H1 (cell line): ENCODE measurements around the gene RIMS1. TPM values are rescaled to one million over a fixed set of nuclear protein-coding genes. Genes with fewer than 3 reads are reported as not detected.

Experiments used
- CTCF ChIA-PET: fragments of 300-600 bp; sonication (Branson Sonifier 250); formaldehyde crosslinking; loops from one replicate; lab custom pipeline; 2021; ENCODE audit not compliant: partially characterized antibody; lab: Charles Lee
- POLR2A ChIA-PET: fragments of 300-600 bp; sonication (Branson Sonifier 250); formaldehyde crosslinking; loops from one replicate; lab custom pipeline; 2021; ENCODE audit warnings: inconsistent platforms; ENCODE audit not compliant: partially characterized antibody; lab: Charles Lee
- DNase-seq, 2 experiments: peaks; one replicate each; pipeline versions ENCODE4 v3.0.0 to v3.0.0-alpha.2; 2010 to 2022; ENCODE audit warnings: low spot score in 2 of 2, low read depth in 1 of 2, mixed read lengths in 1 of 2
- FAIRE-seq: peaks from 2 replicates; lab custom pipeline; 2011; peaks lifted over from hg19 to GRCh38; lab: Jason Lieb, UNC
- H2AFZ ChIP-seq: 2 replicates; pipeline ENCODE4 v1.8.1; 2012; ENCODE audit warnings: low read length, inconsistent platforms
- H2AK5ac ChIP-seq: 2 replicates; pipeline ENCODE4 v1.6.1; 2013; ENCODE audit warnings: low read depth, low read length
- H2BK120ac ChIP-seq: replicated peaks from 2 replicates; pipeline ENCODE3; 2013; ENCODE audit warnings: low read depth, low read length, inconsistent platforms
- H2BK12ac ChIP-seq: 2 replicates; pipeline ENCODE4 v1.6.1; 2013; ENCODE audit warnings: low read depth, low read length
- H2BK15ac ChIP-seq: 2 replicates; pipeline ENCODE4 v1.6.1; 2013; ENCODE audit warnings: low read length
- H2BK20ac ChIP-seq: 2 replicates; pipeline ENCODE4 v1.6.1; 2013; ENCODE audit warnings: low read length
- H2BK5ac ChIP-seq: 2 replicates; pipeline ENCODE4 v1.6.1; 2013; ENCODE audit warnings: low read depth, low read length
- H3K14ac ChIP-seq: 2 replicates; pipeline ENCODE4 v1.6.1; 2013; ENCODE audit warnings: inconsistent platforms; ENCODE audit not compliant: insufficient read length
- H3K18ac ChIP-seq: 2 replicates; pipeline ENCODE4 v1.6.1; 2013; ENCODE audit warnings: low read length; ENCODE audit errors: extremely low read depth
- H3K23ac ChIP-seq: 2 replicates; pipeline ENCODE4 v1.6.1; 2013; ENCODE audit warnings: inconsistent platforms; ENCODE audit not compliant: insufficient read length
- H3K23me2 ChIP-seq: 2 replicates; pipeline ENCODE4 v1.6.1; 2013; ENCODE audit warnings: low read depth, low read length
- H3K27ac ChIP-seq: 2 replicates; pipeline ENCODE4 v1.6.1; 2011; ENCODE audit warnings: low read depth, low read length, inconsistent platforms
- H3K27me3 ChIP-seq, 4 experiments: replicated peaks in 1 of 4; 1 replicate in 1 of 4; 2 replicates in 3 of 4; pipeline versions ENCODE4 v1.6.1 to v1.8.1; 2011 to 2013; ENCODE audit warnings: low read length in 3 of 4, mild to moderate bottlenecking in 3 of 4, inconsistent platforms in 2 of 4, mixed read lengths in 2 of 4, moderate library complexity in 1 of 4; ENCODE audit not compliant: control insufficient read depth in 3 of 4, insufficient read depth in 3 of 4; ENCODE audit errors: extremely low read depth in 1 of 4
- H3K36me3 ChIP-seq, 4 experiments: 2 replicates each; pipeline versions ENCODE4 v1.6.1 to v1.8.1; 2011 to 2013; ENCODE audit warnings: mild to moderate bottlenecking in 4 of 4, low read length in 3 of 4, moderate library complexity in 2 of 4, control low read depth in 1 of 4, inconsistent platforms in 1 of 4; ENCODE audit not compliant: insufficient read depth in 4 of 4, control insufficient read depth in 2 of 4
- H3K4ac ChIP-seq: replicated peaks from 2 replicates; pipeline ENCODE3; 2013; ENCODE audit warnings: low read length, low read depth, mixed read lengths, inconsistent platforms; ENCODE audit not compliant: insufficient read length
- H3K4me1 ChIP-seq, 4 experiments: replicated peaks in 1 of 4; 1 replicate in 1 of 4; 2 replicates in 3 of 4; pipeline versions ENCODE4 v1.6.1 to v1.8.1; 2011 to 2013; ENCODE audit warnings: low read length in 3 of 4, inconsistent platforms in 2 of 4, mixed read lengths in 1 of 4; ENCODE audit not compliant: insufficient read depth in 4 of 4, control insufficient read depth in 3 of 4
- H3K4me2 ChIP-seq, 2 experiments: 2 replicates each; pipeline versions ENCODE4 v1.6.1 to v1.8.1; 2011 to 2013; ENCODE audit warnings: low read depth in 2 of 2, low read length in 2 of 2, control low read depth in 1 of 2, inconsistent platforms in 1 of 2, mild to moderate bottlenecking in 1 of 2; ENCODE audit not compliant: insufficient read depth in 1 of 2
- H3K4me3 ChIP-seq, 4 experiments: fragments of 200-600, 300-600 bp in 1 of 4; sonication (generic), shearing (Covaris generic), sonication (Bioruptor Twin) in 1 of 4; 2 replicates each; pipeline versions ENCODE4 v1.5.1 to v1.8.1; 2011 to 2016; ENCODE audit warnings: low read length in 4 of 4, low read depth in 3 of 4, control low read depth in 2 of 4, inconsistent platforms in 2 of 4, mild to moderate bottlenecking in 2 of 4, mixed read lengths in 1 of 4, moderate library complexity in 1 of 4; ENCODE audit not compliant: insufficient read depth in 2 of 4; ENCODE audit errors: extremely low read depth in 1 of 4
- H3K56ac ChIP-seq: replicated peaks from 2 replicates; pipeline ENCODE3; 2013; ENCODE audit warnings: low read depth, mild to moderate bottlenecking, mixed read lengths, low read length, inconsistent platforms; ENCODE audit not compliant: insufficient read length
- H3K79me1 ChIP-seq: 2 replicates; pipeline ENCODE4 v1.6.1; 2013; ENCODE audit warnings: low read depth, low read length, control low read depth
- H3K79me2 ChIP-seq, 2 experiments: 2 replicates each; pipeline versions ENCODE4 v1.6.1 to v1.8.1; 2012 to 2013; ENCODE audit warnings: low read length in 2 of 2, mild to moderate bottlenecking in 2 of 2, inconsistent platforms in 1 of 2; ENCODE audit not compliant: insufficient read depth in 2 of 2, control insufficient read depth in 1 of 2
- H3K9ac ChIP-seq, 4 experiments: replicated peaks in 1 of 4; 1 replicate in 1 of 4; 2 replicates in 3 of 4; pipeline versions ENCODE4 v1.6.1 to v1.8.1; 2011 to 2013; ENCODE audit warnings: low read depth in 3 of 4, low read length in 3 of 4, control low read depth in 2 of 4, mild to moderate bottlenecking in 2 of 4, moderate library complexity in 2 of 4, inconsistent platforms in 1 of 4; ENCODE audit errors: extremely low read depth in 1 of 4
- H3K9me3 ChIP-seq, 2 experiments: 2 replicates each; pipeline versions ENCODE4 v1.6.1 to v1.8.1; 2012 to 2013; ENCODE audit warnings: mild to moderate bottlenecking in 2 of 2, moderate library complexity in 2 of 2, control low read depth in 1 of 2, inconsistent platforms in 1 of 2, low read depth in 1 of 2, low read length in 1 of 2, mixed read lengths in 1 of 2; ENCODE audit not compliant: insufficient read depth in 2 of 2
- H4K20me1 ChIP-seq, 2 experiments: replicated peaks in 1 of 2; 2 replicates each; pipeline versions ENCODE3 to v1.8.1; 2011 to 2013; ENCODE audit warnings: inconsistent platforms in 2 of 2, low read length in 2 of 2, mild to moderate bottlenecking in 1 of 2; ENCODE audit not compliant: insufficient read depth in 2 of 2, control insufficient read depth in 1 of 2
- H4K5ac ChIP-seq: 2 replicates; pipeline ENCODE4 v1.6.1; 2013; ENCODE audit warnings: low read length, low read depth, mixed read lengths, inconsistent platforms; ENCODE audit not compliant: insufficient read length
- H4K8ac ChIP-seq: 2 replicates; pipeline ENCODE4 v1.8.0; 2013; ENCODE audit warnings: mild to moderate bottlenecking, moderate library complexity, low read length, inconsistent platforms; ENCODE audit not compliant: insufficient read depth; ENCODE audit errors: extremely low read depth
- H4K91ac ChIP-seq: replicated peaks from 2 replicates; pipeline ENCODE3; 2013; ENCODE audit warnings: low read length, mixed read lengths, inconsistent platforms; ENCODE audit not compliant: insufficient read length
- ATF2 ChIP-seq: IDR thresholded peaks from 2 replicates; pipeline ENCODE4 v1.6.1; 2012; ENCODE audit warnings: low read length, inconsistent platforms
- BCL11A ChIP-seq, 2 experiments: IDR thresholded peaks; one replicate each; pipeline ENCODE4 v1.6.1; 2011; ENCODE audit warnings: low read depth in 2 of 2, low read length in 2 of 2, mild to moderate bottlenecking in 2 of 2
- EGR1 ChIP-seq: IDR thresholded peaks from 2 replicates; pipeline ENCODE4 v1.6.1; 2011; ENCODE audit warnings: low read depth, low read length, borderline replicate concordance
- EP300 ChIP-seq, 2 experiments: IDR thresholded peaks; 1 replicate in 1 of 2; 2 replicates in 1 of 2; pipeline ENCODE4 v1.6.1; 2011 to 2012; ENCODE audit warnings: low read depth in 2 of 2, low read length in 2 of 2, mild to moderate bottlenecking in 2 of 2, borderline replicate concordance in 1 of 2, inconsistent platforms in 1 of 2, moderate library complexity in 1 of 2
- JUND ChIP-seq: IDR thresholded peaks from 2 replicates; pipeline ENCODE4 v1.6.1; 2011; ENCODE audit warnings: mild to moderate bottlenecking, improper control_type of control experiment, low read length
- SAP30 ChIP-seq: fragments of 300-600 bp; sonication (generic); IDR thresholded peaks from 2 replicates; pipeline ENCODE4 v1.7.1; 2012; ENCODE audit warnings: low read length, moderate library complexity, mild to moderate bottlenecking, inconsistent platforms; ENCODE audit not compliant: insufficient read depth, insufficient replicate concordance
- USF2 ChIP-seq: IDR thresholded peaks from 2 replicates; pipeline ENCODE4 v1.6.1; 2011; ENCODE audit warnings: low read length, improper control_type of control experiment
- WGBS, 2 experiments: shearing (Covaris generic) in 1 of 2; methylation state at CpG; one replicate each; pipeline versions ENCODE4 v1.1.6 to v1.1.7; 2013 to 2015; ENCODE audit warnings: low lambda C conversion rate in 2 of 2, mixed read lengths in 2 of 2, inconsistent platforms in 1 of 2, low coverage in 1 of 2, missing lambda C conversion rate in 1 of 2; ENCODE audit not compliant: insufficient replicate concordance in 2 of 2, insufficient coverage in 1 of 2, insufficient read length in 1 of 2; ENCODE audit errors: extremely low coverage in 1 of 2, missing lambda C conversion rate in 1 of 2; 5-methylcytosine and 5-hydroxymethylcytosine counted together
- polyA plus RNA-seq, 7 experiments: library from polyadenylated mRNA; depleted of rRNA in 3 of 7; stranded (reverse) in 5 of 7; unstranded in 2 of 7; fragments of >200 nt in 5 of 7; fragments of 200-250 nt in 2 of 7; gene quantifications; 1 replicate in 5 of 7; 2 replicates in 1 of 7; 4 replicates in 1 of 7; pipeline versions ENCODE4 v1.2.1 to v1.2.3, GENCODE V29; 2011 to 2013; ENCODE audit warnings: missing spikeins in 2 of 7, mixed read lengths in 2 of 7
- total RNA-seq: library from RNA; stranded (reverse); fragmentation: NEBNext Ultra II Directional; extraction: Animal tissue kit (Norgen Biotek cat#: 25700); gene quantifications from 2 replicates; pipeline ENCODE4 v1.2.1, GENCODE V29; 2021

Gene RIMS1
- total and polyA plus RNA-seq, 2 of the 8 experiments (the other 6 are each of a cell fraction or from before 2014, with no cell fraction given), result 0.63 to 2.3 TPM

GRCh38 chr6:72217626-72218025, 331.3 kb downstream of the RIMS1 start:
- CTCF ChIA-PET, result interaction anchor here (0.7 to 3.1 kb wide), 6 partner anchors 9 to 827 kb away, joined by 3 to 26 read pairs (median 3); no protein-coding TSS in a partner anchor

More at GRCh38 chr6:72217626-72218025, 331.3 kb downstream of the RIMS1 start:
- H2AFZ ChIP-seq, result no peak overlapping the region
- peaks cover 0 to 2% (median 0%) of the 10 kb centered on the region in 4 experiments; a peak in 1 of 7 replicates for H3K4me1 ChIP-seq
- no peak overlapping the region for H3K4me3 ChIP-seq
- H2BK20ac ChIP-seq, result no peak overlapping the region
- H3K56ac ChIP-seq, result no peak overlapping the region
- H2BK12ac ChIP-seq, result no peak overlapping the region
- no peaks in the 10 kb centered on the region for H3K27me3 ChIP-seq
- FAIRE-seq (no peak), DNase-seq (no peak)
- no peak overlapping the region for H2BK5ac ChIP-seq
- no peak overlapping the region for H4K91ac ChIP-seq
- H3K4ac ChIP-seq, result no peak overlapping the region
- H2BK120ac ChIP-seq, result no peak overlapping the region
- H2AK5ac ChIP-seq, result no peak overlapping the region
- no peak overlapping the region for H3K23ac ChIP-seq
- 91% methylated on average over 2 of the region's 2 CpGs; no CpG with 5 or more reads in 1 of the 2 experiments for WGBS, 2 experiments
- no peak overlapping the region for H3K4me2 ChIP-seq
- H2BK15ac ChIP-seq, result no peak overlapping the region
- H3K36me3 ChIP-seq, result no peaks in the 10 kb centered on the region
- POLR2A ChIA-PET, result no interaction called here
- H3K18ac ChIP-seq, result no peak overlapping the region
- H4K5ac ChIP-seq, result no peak overlapping the region
- no peak overlapping the region for H3K14ac ChIP-seq
- no peaks in the 10 kb centered on the region for H4K20me1 ChIP-seq
- TF ChIP-seq ATF2 (no peak), USF2 (no peak), SAP30 (no peak), BCL11A (IDR thresholded peaks at IDR 0.05; ENCODE audit: low read depth in 2 of 2, low read length in 2 of 2) (no peak), EP300 (IDR thresholded peaks at IDR 0.05; ENCODE audit: borderline replicate concordance in 1 of 2, low read depth in 2 of 2, low read length in 2 of 2) (no peak), EGR1 (no peak), JUND (no peak)
- TF ChIP-seq, all 59 proteins: peak for 0
- H3K79me2 ChIP-seq, result no peaks in the 10 kb centered on the region
- H3K23me2 ChIP-seq, result no peaks in the 10 kb centered on the region
- H3K9ac ChIP-seq, result no peak overlapping the region
- no peaks in the 10 kb centered on the region for H3K79me1 ChIP-seq
- no peaks in the 10 kb centered on the region for H3K9me3 ChIP-seq
- H4K8ac ChIP-seq, result no peak overlapping the region
- no peak overlapping the region for H3K27ac ChIP-seq
